ENCODE data around the gene ZNF879. TPM values are rescaled to one million over a fixed set of nuclear protein-coding genes. Genes with fewer than 3 reads are reported as not detected.

ZNF879 gene
- total and polyA plus RNA-seq, 4 donors, result 1.4 to 5.2 (median 2.8) TPM

DNA sequence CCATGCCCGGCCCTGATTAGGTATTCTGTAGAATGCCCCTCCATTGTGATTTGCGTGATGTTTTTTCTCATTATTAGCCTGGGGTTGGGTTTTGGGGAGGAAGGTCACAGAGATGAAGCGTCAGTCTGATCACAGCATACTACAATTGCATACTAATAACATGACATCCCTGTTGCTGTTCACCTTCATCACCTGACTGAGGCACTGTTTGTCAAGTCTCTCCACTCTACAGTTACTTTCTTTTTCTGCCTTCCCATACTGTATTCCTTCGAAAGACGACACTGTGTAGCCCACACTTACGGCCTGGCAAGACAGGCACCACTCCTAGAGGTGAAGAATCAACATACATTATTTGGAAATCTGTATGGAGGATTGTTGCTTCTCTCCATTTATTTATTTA is 42.1 kb downstream of the ZNF879 start:
- WGBS, 2 donors, result 97% methylated on average over 6 of the region's 6 CpGs
- no peak for TF ChIP-seq CTCF (IDR thresholded peaks at IDR 0.05; ENCODE audit: control extremely low read depth, extremely low read depth)
- Histone ChIP-seq H3K4me1 (ENCODE audit: control insufficient read depth in 5 of 5, insufficient read depth in 5 of 5, low read length in 5 of 5) (peaks cover 0 to 8% (median 7%) of the 10 kb centered on the region in 5 donors), H3K36me3 (ENCODE audit: control insufficient read depth in 4 of 4, insufficient read depth in 4 of 4, low read length in 4 of 4) (peaks cover 6 to 66% (median 30%) of the 10 kb centered on the region in 4 donors), H3K27me3 (ENCODE audit: control insufficient read depth in 3 of 3, insufficient read depth in 3 of 3, low read length in 2 of 3) (no peaks in the 10 kb centered on the region), H3K9ac (ENCODE audit: insufficient read depth in 1 of 2, low read length in 2 of 2) (no peak overlapping the region), H3K9me3 (ENCODE audit: control insufficient read depth in 4 of 4, insufficient read depth in 3 of 4, low read length in 3 of 4) (peaks cover 2 to 37% (median 26%) of the 10 kb centered on the region in 4 donors), H3K4me3 (no peak overlapping the region), H3K27ac (ENCODE audit: low read depth in 1 of 2, low read length in 1 of 2) (no peak overlapping the region)
- ATAC-seq (ENCODE audit: insufficient read depth, low FRiP score) (no peak), DNase-seq (no peak)

GRCh38 chr5:179079165-179079987 is 55.8 kb downstream of the ZNF879 start:
- WGBS, 2 donors, result 98% methylated on average over 11 of the region's 11 CpGs
- H3K4me3 ChIP-seq, result no peak overlapping the region
- H3K9ac ChIP-seq (ENCODE audit: insufficient read depth in 1 of 2, low read length in 2 of 2), result no peak overlapping the region
- DNase-seq, result no peak
- peaks cover 36 to 78% (median 61%) of the 10 kb centered on the region in 4 donors for H3K9me3 ChIP-seq (ENCODE audit: control insufficient read depth in 4 of 4, insufficient read depth in 3 of 4, low read length in 3 of 4)
- H3K27ac ChIP-seq (ENCODE audit: low read depth in 1 of 2, low read length in 1 of 2), result no peak overlapping the region
- no peak for ATAC-seq (ENCODE audit: insufficient read depth, low FRiP score)
- H3K4me1 ChIP-seq (ENCODE audit: control insufficient read depth in 5 of 5, insufficient read depth in 5 of 5, low read length in 5 of 5), result no peaks in the 10 kb centered on the region
- H3K36me3 ChIP-seq (ENCODE audit: control insufficient read depth in 4 of 4, insufficient read depth in 4 of 4, low read length in 4 of 4), result peaks cover 25 to 62% (median 53%) of the 10 kb centered on the region in 4 donors
- H3K27me3 ChIP-seq (ENCODE audit: control insufficient read depth in 3 of 3, insufficient read depth in 3 of 3, low read length in 2 of 3), result no peaks in the 10 kb centered on the region
- no peak for TF ChIP-seq CTCF (IDR thresholded peaks at IDR 0.05; ENCODE audit: control extremely low read depth, extremely low read depth)

GRCh38 chr5:179080724-179081123 is 57.1 kb downstream of the ZNF879 start:
- no peak overlapping the region for H3K4me3 ChIP-seq
- ATAC-seq (ENCODE audit: insufficient read depth, low FRiP score) (no peak), DNase-seq (no peak)
- no peak overlapping the region for H3K27ac ChIP-seq (ENCODE audit: low read depth in 1 of 2, low read length in 1 of 2)
- peaks cover 40 to 86% (median 70%) of the 10 kb centered on the region in 4 donors for H3K9me3 ChIP-seq (ENCODE audit: control insufficient read depth in 4 of 4, insufficient read depth in 3 of 4, low read length in 3 of 4)
- H3K36me3 ChIP-seq (ENCODE audit: control insufficient read depth in 4 of 4, insufficient read depth in 4 of 4, low read length in 4 of 4), result peaks cover 24 to 57% (median 48%) of the 10 kb centered on the region in 4 donors
- no peak overlapping the region for H3K9ac ChIP-seq (ENCODE audit: insufficient read depth in 1 of 2, low read length in 2 of 2)
- H3K27me3 ChIP-seq (ENCODE audit: control insufficient read depth in 3 of 3, insufficient read depth in 3 of 3, low read length in 2 of 3), result no peaks in the 10 kb centered on the region
- no peak for TF ChIP-seq CTCF (IDR thresholded peaks at IDR 0.05; ENCODE audit: control extremely low read depth, extremely low read depth)
- 95 to 96% methylated on average over 4 of the region's 4 CpGs for WGBS, 2 donors
- no peaks in the 10 kb centered on the region for H3K4me1 ChIP-seq (ENCODE audit: control insufficient read depth in 5 of 5, insufficient read depth in 5 of 5, low read length in 5 of 5)

Other genes with a start within 250 kb of the ZNF879 start
- gene ZNF354B, start 163.9 kb upstream of the ZNF879 start, total RNA-seq, result 10 to 100 TPM; 13.2 to 27.4 TPM
- 10 to 100 TPM in 1 of 2 donors, 1 to 10 TPM in 1; 4.5 to 11.2 TPM for gene ZNF354B, start 163.9 kb upstream of the ZNF879 start, polyA plus RNA-seq
- gene ZFP2, start 127.9 kb upstream of the ZNF879 start, total RNA-seq, result 1 to 10 TPM; 1.5 to 5.3 TPM
- gene ZFP2, start 127.9 kb upstream of the ZNF879 start, polyA plus RNA-seq, result 1 to 10 TPM in 1 of 2 donors, under 1 TPM in 1; 0.35 to 1.1 TPM
- 1 to 10 TPM; 3.5 to 5.6 TPM for gene ZNF454, start 82.6 kb upstream of the ZNF879 start, total RNA-seq
- 1 to 10 TPM in 1 of 2 donors, under 1 TPM in 1; 0.85 to 1.0 TPM for gene ZNF454, start 82.6 kb upstream of the ZNF879 start, polyA plus RNA-seq
- not detected for gene GRM6, start 28.5 kb upstream of the ZNF879 start, total RNA-seq
- gene GRM6, start 28.5 kb upstream of the ZNF879 start, polyA plus RNA-seq, result not detected
- gene ZNF354C, start 36.6 kb downstream of the ZNF879 start, total RNA-seq, result 10 to 100 TPM in 1 of 2 donors, 1 to 10 TPM in 1; 3.9 to 15.8 TPM
- 1 to 10 TPM; 1.2 to 1.3 TPM for gene ZNF354C, start 36.6 kb downstream of the ZNF879 start, polyA plus RNA-seq

Measured in lung (tissue), 12 donors.